OCI-LY3 (cell line): ENCODE results near the gene TIMM8B.

Experiments used
- H2AFZ ChIP-seq: fragments of 200-600, 300-600 bp; shearing (Covaris generic); 2 replicates; pipeline ENCODE4 v1.6.0; 2014; ENCODE audit warnings: antibody characterized with exemption, low read depth, low read length
- H3K27ac ChIP-seq: fragments of 200-600, 300-600 bp; sonication (generic); 2 replicates; pipeline ENCODE4 v1.5.1; 2014; ENCODE audit warnings: mild to moderate bottlenecking, low read length, moderate library complexity, mixed read lengths
- H3K27me3 ChIP-seq: fragments of 200-600, 300-600 bp; sonication (generic); 2 replicates; pipeline ENCODE4 v1.6.1; 2014; ENCODE audit warnings: low read depth, low read length, mixed read lengths
- H3K36me3 ChIP-seq: fragments of 200-600, 300-600 bp; sonication (generic); replicated peaks from 2 replicates; pipeline ENCODE3; 2014; ENCODE audit warnings: low read depth, low read length, mixed read lengths
- H3K4me1 ChIP-seq: fragments of 300-600, 200-600 bp; sonication (generic); 2 replicates; pipeline ENCODE4 v1.6.1; 2014; ENCODE audit warnings: low read length, mixed read lengths
- H3K4me2 ChIP-seq: fragments of 200-600, 300-600 bp; sonication (generic); 2 replicates; pipeline ENCODE4 v1.6.1; 2014; ENCODE audit warnings: low read length, mixed read lengths
- H3K4me3 ChIP-seq: fragments of 300-600, 200-600 bp; sonication (generic); 2 replicates; pipeline ENCODE4 v1.5.1; 2014; ENCODE audit warnings: antibody characterized with exemption, mild to moderate bottlenecking, low read length, moderate library complexity
- H3K79me2 ChIP-seq: fragments of 300-600, 200-600 bp; shearing (Covaris generic); 2 replicates; pipeline ENCODE4 v1.6.1; 2014; ENCODE audit warnings: mild to moderate bottlenecking, low read length, mixed read lengths
- H3K9ac ChIP-seq: fragments of 300-600, 200-600 bp; shearing (Covaris generic); 2 replicates; pipeline ENCODE4 v1.6.0; 2014; ENCODE audit warnings: mild to moderate bottlenecking, low read length, moderate library complexity
- H3K9me3 ChIP-seq: fragments of 200-600, 300-600 bp; shearing (Covaris generic); 2 replicates; pipeline ENCODE4 v1.6.1; 2014; ENCODE audit warnings: low read length, mixed read lengths; ENCODE audit not compliant: insufficient read depth
- H4K20me1 ChIP-seq: fragments of 200-600, 300-600 bp; sonication (generic); 2 replicates; pipeline ENCODE4 v1.6.1; 2016; ENCODE audit warnings: low read length, mixed read lengths; ENCODE audit not compliant: insufficient read depth
- CTCF ChIP-seq: fragments of 200-600, 300-600 bp; sonication (generic); IDR thresholded peaks from 2 replicates; pipeline ENCODE4 v1.5.1; 2014; ENCODE audit warnings: antibody characterized with exemption, low read length, low read depth
- EZH2phosphoT487 ChIP-seq: fragments of 200-600 bp; shearing (Covaris generic); IDR thresholded peaks from 2 replicates; pipeline ENCODE4 v1.6.1; 2018; ENCODE audit warnings: antibody characterized with exemption, mixed run types, low read depth

Gene TIMM8B

DNA sequence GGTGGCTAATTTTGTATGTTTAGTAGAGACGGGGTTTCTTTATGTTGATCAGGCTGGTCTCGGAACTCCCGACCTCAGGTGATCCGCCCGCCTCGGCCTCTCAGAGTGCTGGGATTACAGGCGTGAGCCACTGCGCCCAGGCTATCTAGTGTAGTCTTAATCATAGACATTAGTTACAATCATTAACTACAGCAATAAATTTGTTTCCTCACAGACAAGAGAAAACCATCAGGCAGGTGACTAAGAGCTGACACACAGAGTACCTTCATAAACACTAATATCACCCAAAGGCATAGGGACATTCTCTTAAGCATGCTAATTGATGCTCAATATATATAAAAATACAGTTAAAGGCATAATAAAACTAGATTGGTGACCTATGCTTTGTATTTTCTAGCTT lies 19.5 kb upstream of the TIMM8B start:
- no peak overlapping the region for H3K4me2 ChIP-seq
- no peak overlapping the region for H3K4me3 ChIP-seq
- H2AFZ ChIP-seq: no peak overlapping the region
- no peaks in the 10 kb centered on the region for H3K27me3 ChIP-seq
- no peaks in the 10 kb centered on the region for H3K36me3 ChIP-seq
- no peaks in the 10 kb centered on the region for H4K20me1 ChIP-seq
- no peaks in the 10 kb centered on the region for H3K79me2 ChIP-seq
- TF ChIP-seq CTCF (no peak), EZH2phosphoT487 (no peak)
- H3K9me3 ChIP-seq: no peaks in the 10 kb centered on the region
- no peak overlapping the region for H3K27ac ChIP-seq
- H3K9ac ChIP-seq: no peak overlapping the region
- peaks cover 5% of the 10 kb centered on the region; the same call in 1 of the 2 replicates for H3K4me1 ChIP-seq

- no peak overlapping the region for H3K4me2 ChIP-seq
- H3K27ac ChIP-seq: no peak overlapping the region
- no peak for TF ChIP-seq CTCF
- no peak for TF ChIP-seq EZH2phosphoT487
- no peaks in the 10 kb centered on the region for H3K27me3 ChIP-seq
- no peak overlapping the region for H3K4me3 ChIP-seq
- H3K79me2 ChIP-seq: no peaks in the 10 kb centered on the region
- peaks cover 5% of the 10 kb centered on the region; the same call in 1 of the 2 replicates for H3K4me1 ChIP-seq
- no peaks in the 10 kb centered on the region for H3K36me3 ChIP-seq
- H2AFZ ChIP-seq: no peak overlapping the region
- no peak overlapping the region for H3K9ac ChIP-seq
- H4K20me1 ChIP-seq: no peaks in the 10 kb centered on the region
- H3K9me3 ChIP-seq: no peaks in the 10 kb centered on the region
These were observed 16.9 kb upstream of the TIMM8B start for GRCh38 chr11:112103446-112103845.

- H3K36me3 ChIP-seq: peaks cover 5% of the 10 kb centered on the region
- no peaks in the 10 kb centered on the region for H4K20me1 ChIP-seq
- H2AFZ ChIP-seq: no peak overlapping the region
- H3K79me2 ChIP-seq: no peaks in the 10 kb centered on the region
- no peak overlapping the region for H3K27ac ChIP-seq
- H3K4me2 ChIP-seq: no peak overlapping the region
- no peaks in the 10 kb centered on the region for H3K9me3 ChIP-seq
- H3K4me1 ChIP-seq: peaks cover 5% of the 10 kb centered on the region; the same call in 1 of the 2 replicates
- H3K27me3 ChIP-seq: no peaks in the 10 kb centered on the region
- H3K4me3 ChIP-seq: no peak overlapping the region
- TF ChIP-seq CTCF (no peak), EZH2phosphoT487 (no peak)
- no peak overlapping the region for H3K9ac ChIP-seq
These were observed 13.9 kb upstream of the TIMM8B start for GRCh38 chr11:112100462-112100861.

DNA sequence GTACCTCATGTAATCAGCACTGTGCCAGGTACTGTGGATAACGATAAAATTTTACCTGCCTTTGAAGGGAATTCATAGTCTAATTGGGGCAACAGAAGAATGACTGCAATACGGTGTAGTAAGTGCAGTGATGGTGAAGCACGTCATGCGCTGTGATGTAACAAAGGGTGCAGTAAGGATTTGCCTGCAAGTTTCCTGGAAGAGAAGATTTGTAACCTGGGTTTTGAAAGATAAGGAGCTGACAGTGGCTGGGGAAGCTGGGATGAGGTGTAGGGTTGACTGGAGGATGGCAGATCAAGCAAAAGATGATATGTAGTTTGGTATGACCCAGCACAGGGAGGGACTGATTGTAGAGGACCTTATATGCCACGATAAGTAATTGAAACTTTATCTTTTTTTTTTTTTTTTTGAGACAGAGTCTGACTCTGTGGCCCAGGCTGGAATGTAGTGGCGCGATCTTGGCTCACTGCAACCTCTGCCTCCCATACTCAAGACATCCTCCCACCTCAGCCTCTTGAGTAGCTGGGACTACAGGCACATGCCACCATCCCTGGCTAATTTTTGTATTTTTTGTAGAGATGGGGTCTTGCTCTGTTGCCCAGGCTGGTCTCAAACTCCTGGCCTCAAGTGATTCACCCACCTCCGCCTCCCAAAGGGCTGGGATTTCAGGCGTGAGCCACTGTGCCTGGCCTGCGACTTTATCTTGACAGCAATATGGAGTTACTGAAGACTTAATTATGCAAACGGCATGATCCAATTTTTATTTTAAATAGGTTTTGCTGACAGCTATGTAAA lies 11.4 kb upstream of the TIMM8B start:
- H3K4me2 ChIP-seq: no peak overlapping the region
- H4K20me1 ChIP-seq: no peaks in the 10 kb centered on the region
- no peaks in the 10 kb centered on the region for H3K4me1 ChIP-seq
- peaks cover 5% of the 10 kb centered on the region for H3K36me3 ChIP-seq
- TF ChIP-seq EZH2phosphoT487: no peak
- no peak for TF ChIP-seq CTCF
- H2AFZ ChIP-seq: no peak overlapping the region
- H3K4me3 ChIP-seq: no peak overlapping the region
- H3K79me2 ChIP-seq: no peaks in the 10 kb centered on the region
- H3K27me3 ChIP-seq: no peaks in the 10 kb centered on the region
- H3K27ac ChIP-seq: no peak overlapping the region
- no peak overlapping the region for H3K9ac ChIP-seq
- H3K9me3 ChIP-seq: no peaks in the 10 kb centered on the region
